Activated naive CD8-positive, alpha-beta T cell treated with anti-CD3 and anti-CD28 coated beads, Interleukin-2, amount 10 ng/mL, durations not matched to agents 7 days and 5 days (primary cell): ENCODE measurements around the gene KCNMA1. TPM values are rescaled to one million over a fixed set of nuclear protein-coding genes. Genes with fewer than 3 reads are reported as not detected.

Experiments
- ATAC-seq: fragments of 150-1000 bp; cut with Tn5 transposase; one replicate; pipeline ENCODE4 v1.10.0; 2021; ENCODE audit warnings: low read depth, moderate library complexity
- POLR2A ChIA-PET: fragments of 350-600 bp; sonication (Branson Sonifier 250); formaldehyde crosslinking; loops from one replicate; lab custom pipeline; 2021; ENCODE audit warnings: antibody characterized with exemption; lab: Charles Lee
- DNase-seq: peaks from one replicate; pipeline ENCODE4 v3.0.0; 2021
- H3K27ac Mint-ChIP-seq: one replicate; pipeline ENCODE4 v1.8.0; 2022; ENCODE audit warnings: mild to moderate bottlenecking, mixed read lengths
- H3K27me3 Mint-ChIP-seq: one replicate; pipeline ENCODE4 v1.8.0; 2022; ENCODE audit warnings: mild to moderate bottlenecking, moderate library complexity, mixed read lengths
- H3K36me3 Mint-ChIP-seq: one replicate; pipeline ENCODE4 v1.8.0; 2021; ENCODE audit warnings: mild to moderate bottlenecking, mixed read lengths
- H3K4me1 Mint-ChIP-seq: one replicate; pipeline ENCODE4 v1.8.0; 2021; ENCODE audit warnings: mixed read lengths
- H3K4me3 Mint-ChIP-seq: one replicate; pipeline ENCODE4 v1.8.0; 2022; ENCODE audit warnings: mild to moderate bottlenecking, moderate library complexity, mixed read lengths
- H3K9me3 Mint-ChIP-seq: one replicate; pipeline ENCODE4 v1.8.0; 2021; ENCODE audit warnings: mixed read lengths
- total RNA-seq, 2 experiments: library from RNA; stranded (reverse); gene quantifications; one replicate each; pipeline ENCODE4 v1.2.3, GENCODE V29; 2021

KCNMA1 gene
- total RNA-seq, 2 experiments from 2014 or later, result 0.39 to 0.54 TPM

GRCh38 chr10:77252380-77253146 lies 385.0 kb downstream of the KCNMA1 start:
- no peak for DNase-seq
- H3K27me3 Mint-ChIP-seq, result peaks cover 2% of the 10 kb centered on the region
- H3K4me1 Mint-ChIP-seq, result peaks cover 2% of the 10 kb centered on the region
- no peak for ATAC-seq
- H3K9me3 Mint-ChIP-seq, result peaks cover 3% of the 10 kb centered on the region
- H3K4me3 Mint-ChIP-seq, result no peak overlapping the region
- POLR2A ChIA-PET, result no interaction called here
- no peak overlapping the region for H3K27ac Mint-ChIP-seq
- H3K36me3 Mint-ChIP-seq, result no peaks in the 10 kb centered on the region

GRCh38 chr10:77251297-77252013 lies 386.2 kb downstream of the KCNMA1 start:
- POLR2A ChIA-PET, result no interaction called here
- peaks cover 1% of the 10 kb centered on the region for H3K9me3 Mint-ChIP-seq
- H3K27ac Mint-ChIP-seq, result no peak overlapping the region

GRCh38 chr10:77249901-77250459 lies 387.6 kb downstream of the KCNMA1 start:
- Mint-ChIP-seq H3K27me3 (peaks cover 2% of the 10 kb centered on the region), H3K9me3 (no peaks in the 10 kb centered on the region), H3K4me1 (peaks cover 3% of the 10 kb centered on the region), H3K27ac (no peak overlapping the region), H3K36me3 (no peaks in the 10 kb centered on the region), H3K4me3 (no peak overlapping the region)
- no peak for DNase-seq
- POLR2A ChIA-PET, result interaction anchor here (0.6 kb wide), 1 partner anchor 30 kb away, joined by 3 read pairs; no protein-coding TSS in a partner anchor
- ATAC-seq, result no peak

More at GRCh38 chr10:77251297-77252013, 386.2 kb downstream of the KCNMA1 start:
- DNase-seq (no peak), ATAC-seq (no peak)
- peaks cover 2% of the 10 kb centered on the region for H3K27me3 Mint-ChIP-seq
- no peaks in the 10 kb centered on the region for H3K36me3 Mint-ChIP-seq
- H3K4me1 Mint-ChIP-seq, result peaks cover 2% of the 10 kb centered on the region
- H3K4me3 Mint-ChIP-seq, result no peak overlapping the region

GRCh38 chr10:77248104-77248790 lies 389.4 kb downstream of the KCNMA1 start:
- no peak overlapping the region for H3K27ac Mint-ChIP-seq
- no peak overlapping the region for H3K4me3 Mint-ChIP-seq
- POLR2A ChIA-PET, result no interaction called here
- no peak for DNase-seq
- no peaks in the 10 kb centered on the region for H3K27me3 Mint-ChIP-seq
- no peak for ATAC-seq
- peaks cover 3% of the 10 kb centered on the region for H3K4me1 Mint-ChIP-seq
- no peaks in the 10 kb centered on the region for H3K9me3 Mint-ChIP-seq
- no peaks in the 10 kb centered on the region for H3K36me3 Mint-ChIP-seq

GRCh38 chr10:77247031-77247990 lies 390.3 kb downstream of the KCNMA1 start:
- POLR2A ChIA-PET, result no interaction called here
- ATAC-seq (no peak), DNase-seq (no peak)
- no peaks in the 10 kb centered on the region for H3K9me3 Mint-ChIP-seq
- no peaks in the 10 kb centered on the region for H3K27me3 Mint-ChIP-seq
- no peaks in the 10 kb centered on the region for H3K36me3 Mint-ChIP-seq
- peaks cover 5% of the 10 kb centered on the region for H3K4me1 Mint-ChIP-seq
- no peak overlapping the region for H3K27ac Mint-ChIP-seq
- no peak overlapping the region for H3K4me3 Mint-ChIP-seq

GRCh38 chr10:77245953-77246352 lies 391.7 kb downstream of the KCNMA1 start:
- no peaks in the 10 kb centered on the region for H3K9me3 Mint-ChIP-seq
- H3K36me3 Mint-ChIP-seq, result no peaks in the 10 kb centered on the region
- no peaks in the 10 kb centered on the region for H3K27me3 Mint-ChIP-seq
- H3K27ac Mint-ChIP-seq, result no peak overlapping the region
- ATAC-seq (no peak), DNase-seq (no peak)
- no peak overlapping the region for H3K4me3 Mint-ChIP-seq
- POLR2A ChIA-PET, result no interaction called here
- H3K4me1 Mint-ChIP-seq, result peaks cover 5% of the 10 kb centered on the region

- Mint-ChIP-seq H3K9me3 (no peaks in the 10 kb centered on the region), H3K4me3 (no peak overlapping the region), H3K27me3 (no peaks in the 10 kb centered on the region), H3K27ac (no peak overlapping the region), H3K4me1 (peaks cover 5% of the 10 kb centered on the region), H3K36me3 (no peaks in the 10 kb centered on the region)
- POLR2A ChIA-PET, result no interaction called here
- no peak for ATAC-seq
- no peak for DNase-seq
Observed at GRCh38 chr10:77244746-77245145, 392.9 kb downstream of the KCNMA1 start.

GRCh38 chr10:77244286-77244685 lies 393.3 kb downstream of the KCNMA1 start:
- no peak for ATAC-seq
- Mint-ChIP-seq H3K4me3 (no peak overlapping the region), H3K27ac (no peak overlapping the region), H3K4me1 (peaks cover 5% of the 10 kb centered on the region), H3K27me3 (no peaks in the 10 kb centered on the region), H3K9me3 (no peaks in the 10 kb centered on the region), H3K36me3 (no peaks in the 10 kb centered on the region)
- no peak for DNase-seq
- POLR2A ChIA-PET, result no interaction called here

- Mint-ChIP-seq H3K36me3 (no peaks in the 10 kb centered on the region), H3K9me3 (no peaks in the 10 kb centered on the region), H3K4me3 (no peak overlapping the region), H3K27me3 (peaks cover 2% of the 10 kb centered on the region), H3K4me1 (peaks cover 5% of the 10 kb centered on the region), H3K27ac (no peak overlapping the region)
- POLR2A ChIA-PET, result no interaction called here
- DNase-seq, result no peak
- no peak for ATAC-seq
Observed at GRCh38 chr10:77241350-77241725, 396.3 kb downstream of the KCNMA1 start.

GRCh38 chr10:77240706-77241349 lies 396.8 kb downstream of the KCNMA1 start:
- DNase-seq, result no peak

GRCh38 chr10:77240041-77240652 lies 397.5 kb downstream of the KCNMA1 start:
- H3K4me3 Mint-ChIP-seq, result no peak overlapping the region
- H3K4me1 Mint-ChIP-seq, result peaks cover 4% of the 10 kb centered on the region
- ATAC-seq, result no peak
- H3K27ac Mint-ChIP-seq, result no peak overlapping the region
- H3K9me3 Mint-ChIP-seq, result no peaks in the 10 kb centered on the region
- no peak for DNase-seq
- H3K27me3 Mint-ChIP-seq, result peaks cover 2% of the 10 kb centered on the region
- POLR2A ChIA-PET, result no interaction called here
- no peaks in the 10 kb centered on the region for H3K36me3 Mint-ChIP-seq

More at GRCh38 chr10:77240706-77241349, 396.8 kb downstream of the KCNMA1 start:
- Mint-ChIP-seq H3K9me3 (no peaks in the 10 kb centered on the region), H3K36me3 (no peaks in the 10 kb centered on the region), H3K4me1 (peaks cover 5% of the 10 kb centered on the region), H3K27ac (no peak overlapping the region), H3K4me3 (no peak overlapping the region), H3K27me3 (peaks cover 2% of the 10 kb centered on the region)
- POLR2A ChIA-PET, result no interaction called here
- no peak for ATAC-seq

GRCh38 chr10:77237120-77237519 lies 400.5 kb downstream of the KCNMA1 start:
- no peak for DNase-seq
- POLR2A ChIA-PET, result no interaction called here
- ATAC-seq, result no peak
- H3K4me1 Mint-ChIP-seq, result no peaks in the 10 kb centered on the region
- peaks cover 4% of the 10 kb centered on the region for H3K27me3 Mint-ChIP-seq
- H3K27ac Mint-ChIP-seq, result no peak overlapping the region
- H3K9me3 Mint-ChIP-seq, result no peaks in the 10 kb centered on the region
- H3K4me3 Mint-ChIP-seq, result no peak overlapping the region
- H3K36me3 Mint-ChIP-seq, result no peaks in the 10 kb centered on the region
